HepG2 (cell line): Measurements from ENCODE around the gene TOP2B. TPM values are rescaled to one million over a fixed set of nuclear protein-coding genes. Genes with fewer than 3 reads are reported as not detected.

Source experiments
- ATAC-seq: fragments of 200-7000 bp; cut with Tn5 transposase; 3 replicates; pipeline ENCODE4 v1.9.1; 2020; ENCODE audit warnings: mild to moderate bottlenecking, moderate library complexity
- BruUV-seq: library from RNA; stranded (reverse); fragments of 400-500 nt; replicated peaks from 2 replicates; lab custom pipeline; 2021; lab: Mats Ljungman, UMichigan
- CTCF ChIA-PET: fragments of 300-600 bp; formaldehyde crosslinking; extraction: SDS; loops from one replicate; lab custom pipeline; 2021; ENCODE audit warnings: low total read pairs, inconsistent platforms, low intra/inter-chr PET ratio; lab: Yijun Ruan, JAX
- POLR2A ChIA-PET: fragments of 350-600 bp; sonication (Branson Sonifier 250); formaldehyde crosslinking; loops from one replicate; lab custom pipeline; 2020; ENCODE audit warnings: antibody characterized with exemption, inconsistent platforms; lab: Yijun Ruan, JAX
- DNase-seq: peaks from one replicate; pipeline ENCODE4 v3.0.0-alpha.2; 2015; ENCODE audit warnings: low spot score
- FAIRE-seq: peaks from 3 replicates; lab custom pipeline; 2011; peaks lifted over from hg19 to GRCh38; lab: Jason Lieb, UNC
- H2AFZ ChIP-seq: one replicate; pipeline ENCODE4 v1.6.1; 2011; ENCODE audit warnings: low read length, inconsistent platforms
- H3K27ac ChIP-seq: fragments of 300-600 bp; 3 replicates; pipeline ENCODE4 v1.8.0; 2011; ENCODE audit warnings: mixed run types, mild to moderate bottlenecking, mixed read lengths, low read length, inconsistent platforms; ENCODE audit not compliant: insufficient read depth; ENCODE audit errors: extremely low read length
- H3K27me3 ChIP-seq, 2 experiments: fragments of 200-600 bp in 1 of 2; 2 replicates in 1 of 2; 3 replicates in 1 of 2; pipeline versions ENCODE4 v1.6.0 to v1.8.0; 2011; ENCODE audit warnings: low read length in 2 of 2, mild to moderate bottlenecking in 2 of 2, moderate library complexity in 2 of 2, inconsistent platforms in 1 of 2; ENCODE audit not compliant: insufficient read depth in 2 of 2, control insufficient read depth in 1 of 2
- H3K36me3 ChIP-seq, 2 experiments: fragments of 200-600 bp in 1 of 2; replicated peaks in 1 of 2; 2 replicates in 1 of 2; 3 replicates in 1 of 2; pipeline versions ENCODE4 v1.5.1 to v1.8.0; 2011; ENCODE audit warnings: low read length in 2 of 2, inconsistent platforms in 1 of 2; ENCODE audit not compliant: insufficient read depth in 2 of 2, control insufficient read depth in 1 of 2
- H3K4me1 ChIP-seq: 2 replicates; pipeline ENCODE4 v1.5.1; 2012; ENCODE audit warnings: low read length, inconsistent platforms; ENCODE audit not compliant: insufficient read depth
- H3K4me2 ChIP-seq: 2 replicates; pipeline ENCODE4 v1.6.0; 2011; ENCODE audit warnings: low read depth, low read length, inconsistent platforms
- H3K4me3 ChIP-seq, 3 experiments: fragments of 200-600 bp in 1 of 3; sonication (generic), shearing (Covaris generic) in 1 of 3; replicated peaks in 1 of 3; 2 replicates each; pipeline ENCODE4 v1.5.1; 2011 to 2016; ENCODE audit warnings: low read length in 3 of 3, inconsistent platforms in 2 of 3, low read depth in 2 of 3, mild to moderate bottlenecking in 2 of 3, control low read depth in 1 of 3, mixed read lengths in 1 of 3; ENCODE audit not compliant: insufficient read depth in 1 of 3
- H3K79me2 ChIP-seq: one replicate; pipeline ENCODE4 v1.6.1; 2011; ENCODE audit warnings: low read length, inconsistent platforms; ENCODE audit not compliant: insufficient read depth
- H3K9ac ChIP-seq: 2 replicates; pipeline ENCODE4 v1.6.0; 2011; ENCODE audit warnings: mild to moderate bottlenecking, low read depth, low read length, inconsistent platforms; ENCODE audit not compliant: insufficient read depth
- H3K9me3 ChIP-seq: 2 replicates; pipeline ENCODE4 v1.5.1; 2012; ENCODE audit warnings: mild to moderate bottlenecking, low read length
- H4K20me1 ChIP-seq: 2 replicates; pipeline ENCODE4 v1.6.0; 2011; ENCODE audit warnings: inconsistent platforms, mild to moderate bottlenecking, low read length, moderate library complexity; ENCODE audit not compliant: insufficient read depth
- ARID4A ChIP-seq: sonication (generic); formaldehyde crosslinking; IDR thresholded peaks from 2 replicates; pipeline ENCODE4 v1.5.0; 2020; ENCODE audit warnings: mild to moderate bottlenecking, missing genetic modification reagents, borderline replicate concordance
- DDIT3 ChIP-seq: sonication (generic); formaldehyde crosslinking; IDR thresholded peaks from 2 replicates; pipeline ENCODE4 v1.4.0; 2020; ENCODE audit warnings: mild to moderate bottlenecking, missing genetic modification reagents
- RBFOX2 ChIP-seq: fragments of 200-400 bp; formaldehyde crosslinking; IDR thresholded peaks from 2 replicates; pipeline ENCODE4 v1.6.1; 2017; ENCODE audit warnings: low read depth, mild to moderate bottlenecking, low read length
- SNRNP70 ChIP-seq: fragments of 200-400 bp; formaldehyde crosslinking; IDR thresholded peaks from 2 replicates; pipeline ENCODE4 v1.6.1; 2017; ENCODE audit warnings: mild to moderate bottlenecking, low read depth, low read length, moderate library complexity
- ZBTB40 ChIP-seq, 2 experiments: fragments of 450-650 bp in 1 of 2; sonication (generic) in 1 of 2; formaldehyde crosslinking in 1 of 2; IDR thresholded peaks; 2 replicates each; pipeline versions ENCODE4 v1.6.1 to v1.8.0; 2016 to 2022; ENCODE audit warnings: antibody characterized with exemption in 1 of 2, mild to moderate bottlenecking in 1 of 2, missing genetic modification reagents in 1 of 2
- ZNF746 ChIP-seq: sonication (generic); formaldehyde crosslinking; IDR thresholded peaks from 2 replicates; pipeline ENCODE4 v1.8.0; 2022; ENCODE audit warnings: mild to moderate bottlenecking, missing genetic modification reagents
- ZNF782 ChIP-seq: sonication (generic); formaldehyde crosslinking; IDR thresholded peaks from 2 replicates; pipeline ENCODE4 v1.4.0; 2020; ENCODE audit warnings: missing genetic modification reagents, mild to moderate bottlenecking, borderline replicate concordance
- ZNF790 ChIP-seq: sonication (generic); formaldehyde crosslinking; IDR thresholded peaks from 2 replicates; pipeline ENCODE4 v1.8.0; 2022; ENCODE audit warnings: missing genetic modification reagents, mild to moderate bottlenecking, borderline replicate concordance
- in situ Hi-C: cut with HindIII; loops from 2 replicates; pipeline ENCODE4 v1.10.0; 2017; ENCODE audit warnings: low pct_unique_long_range_greater_than_20kb; ENCODE audit not compliant: extremely low pct_ligation_motif_present
- intact Hi-C: fragments of 100-400 bp; cut with micrococcal nuclease; formaldehyde crosslinking; loops from one replicate; pipeline ENCODE4 v1.10.0; 2022; ENCODE audit not compliant: unreplicated experiment
- polyA plus RNA-seq, 8 experiments: library from polyadenylated mRNA; depleted of rRNA in 3 of 8; stranded (reverse) in 7 of 8; unstranded in 1 of 8; fragments of >200 nt; fragmentation: Illumina TruSeq in 4 of 8; extraction: Trizol in 4 of 8; gene quantifications; 2 replicates each; pipeline versions ENCODE4 v1.2.1 to v1.2.3, GENCODE V29; 2011 to 2016; ENCODE audit warnings: low read depth in 4 of 8, missing spikeins in 1 of 8, mixed read lengths in 1 of 8; ENCODE audit not compliant: insufficient read depth in 1 of 8
- total RNA-seq, 5 experiments: library from RNA; depleted of rRNA; stranded (reverse); fragments of >200 nt; fragmentation: Illumina TruSeq; extraction: Trizol; gene quantifications; 2 replicates each; pipeline ENCODE4 v1.2.3, GENCODE V29; 2016; ENCODE audit warnings: low read depth in 1 of 5

Gene TOP2B
- total and polyA plus RNA-seq, 2 of the 13 experiments (the other 11 are each of a cell fraction or from before 2014, with no cell fraction given), result 27.6 to 88.1 TPM

- TF ChIP-seq ARID4A (no peak), ZNF790 (CRISPR knock-in tag) (no peak), ZNF746 (CRISPR knock-in tag) (no peak)
Measured at GRCh38 chr3:25658836-25659235, 5.9 kb downstream of the TOP2B start (continued).

- Histone ChIP-seq H3K4me3 (no peak overlapping the region), H3K4me2 (no peak overlapping the region), H3K9me3 (no peaks in the 10 kb centered on the region), H3K27me3 (no peaks in the 10 kb centered on the region), H2AFZ (no peak overlapping the region), H3K36me3 (no peaks in the 10 kb centered on the region; a peak in 1 of 5 replicates), H4K20me1 (peaks cover 37% of the 10 kb centered on the region), H3K79me2 (peaks cover 93% of the 10 kb centered on the region), H3K9ac (no peak overlapping the region), H3K27ac (no peak overlapping the region), H3K4me1 (peaks cover 40% of the 10 kb centered on the region)
- ATAC-seq (no peak), FAIRE-seq (no peak), DNase-seq (no peak)
- POLR2A ChIA-PET, result no interaction called here
- intact Hi-C loops, result no loop called here
- in situ Hi-C loops, result loop anchor here (25.0 kb wide), 1 partner anchor 130 kb away; the partner anchor contains the start of genes NGLY1 and OXSM
- CTCF ChIA-PET, result no interaction called here
- BruUV-seq, result no TSS peak
- no peak for TF ChIP-seq ZBTB40 (IDR thresholded peaks at IDR 0.05)
- TF ChIP-seq ZBTB40 (CRISPR knock-in tag; IDR thresholded peaks at IDR 0.05), result no peak
- no peak for TF ChIP-seq RBFOX2
- TF ChIP-seq DDIT3 (CRISPR knock-in tag), result no peak
- no peak for TF ChIP-seq ZNF782 (CRISPR knock-in tag)
- TF ChIP-seq SNRNP70, result no peak
Measured at GRCh38 chr3:25657293-25657692, 7.4 kb downstream of the TOP2B start.
